ENCODE results near the gene ROBO3. TPM values are rescaled to one million over a fixed set of nuclear protein-coding genes. Genes with fewer than 3 reads are reported as not detected.

Gene ROBO3
- total RNA-seq, 1 experiment from 2014 or later = 26.1 TPM

DNA sequence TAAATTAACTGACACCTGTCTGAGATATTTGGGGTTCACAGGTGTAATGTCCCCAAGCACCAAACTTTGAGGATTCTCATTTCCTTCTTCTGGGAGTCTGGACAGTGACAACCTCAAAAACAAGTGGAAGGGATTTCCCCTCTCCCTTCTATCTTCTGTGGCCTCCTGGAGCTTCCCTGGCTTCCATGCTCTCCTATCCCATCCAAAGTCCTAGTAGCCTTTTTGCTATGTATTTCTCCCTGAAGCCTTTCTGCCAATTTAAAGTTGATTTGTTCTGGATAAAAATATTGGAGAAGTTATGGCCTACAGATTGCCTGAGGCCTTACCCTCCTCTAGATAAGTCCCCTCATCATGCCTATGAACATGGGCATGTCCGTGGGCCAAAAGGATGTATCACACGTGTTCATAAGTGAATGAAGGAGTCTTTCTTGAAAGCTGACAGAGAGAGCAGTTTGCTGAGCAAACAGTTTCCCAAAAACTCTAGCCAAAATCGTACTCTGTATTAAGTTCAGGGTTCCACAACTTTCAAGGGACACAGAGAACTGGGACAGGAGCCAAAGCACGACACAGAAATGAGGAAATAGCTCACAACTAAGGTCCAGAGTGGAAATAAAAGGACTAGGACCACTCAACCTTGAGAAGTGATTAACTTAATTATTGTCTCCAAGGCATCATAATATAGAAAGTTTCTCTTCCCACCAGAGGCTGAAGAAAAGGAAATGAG lies 63.9 kb downstream of the ROBO3 start:
- no peak for DNase-seq
- H3K36me3 ChIP-seq (replicated peaks; ENCODE audit: control insufficient read depth, insufficient read depth, low read length) = no peaks in the 10 kb centered on the region
- 0 out of 2 replicates have a peak, but pooled peaks cover 1% of the 10 kb centered on the region for H3K27me3 ChIP-seq (ENCODE audit: control insufficient read depth, insufficient read depth, low read length)
- no peak overlapping the region for H3K4me3 ChIP-seq (ENCODE audit: insufficient read depth, low read depth, low read length)

DNA sequence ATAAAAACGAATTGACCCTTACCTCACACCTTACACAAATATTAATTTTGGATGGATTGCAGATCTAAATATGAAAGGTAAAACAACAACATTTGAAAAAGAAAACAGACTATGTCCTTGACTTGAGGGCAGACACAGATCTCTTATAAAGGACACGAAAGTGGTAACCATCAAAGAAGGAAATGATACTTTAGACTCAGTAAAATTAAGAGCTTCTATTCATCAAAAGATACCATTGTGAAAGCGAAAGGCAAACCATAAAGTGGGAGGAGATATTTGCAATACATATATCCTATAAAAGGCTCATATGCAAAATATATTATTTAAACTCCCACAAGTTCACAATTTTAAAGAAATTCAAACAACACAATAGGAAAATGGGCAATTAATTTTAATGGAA lies 65.6 kb downstream of the ROBO3 start:
- Histone ChIP-seq H3K4me3 (ENCODE audit: insufficient read depth, low read depth, low read length) (no peak overlapping the region), H3K27me3 (ENCODE audit: control insufficient read depth, insufficient read depth, low read length) (no peaks in the 10 kb centered on the region), H3K36me3 (replicated peaks; ENCODE audit: control insufficient read depth, insufficient read depth, low read length) (no peaks in the 10 kb centered on the region)
- DNase-seq = no peak

Other genes with a start within 250 kb of the ROBO3 start
- 21.1 and 26.2 TPM in 2 replicates for gene TBRG1, start 242.6 kb upstream of the ROBO3 start, total RNA-seq (2014; rRNA removed; shearing (Covaris generic))
- 1.6 and 2.6 TPM in 2 replicates for gene SIAE, start 191.7 kb upstream of the ROBO3 start, total RNA-seq (2014; rRNA removed; shearing (Covaris generic))
- 9.6 and 9.8 TPM in 2 replicates for gene SPA17, start 191.5 kb upstream of the ROBO3 start, total RNA-seq (2014; rRNA removed; shearing (Covaris generic))
- gene NRGN, start 125.5 kb upstream of the ROBO3 start, total RNA-seq (2014; rRNA removed; shearing (Covaris generic)) = 0.80 and 0.85 TPM in 2 replicates
- 0.48 and 0.90 TPM in 2 replicates for gene VSIG2, start 113.2 kb upstream of the ROBO3 start, total RNA-seq (2014; rRNA removed; shearing (Covaris generic))
- gene ESAM, start 103.1 kb upstream of the ROBO3 start, total RNA-seq (2014; rRNA removed; shearing (Covaris generic)) = 0.38 and 0.85 TPM in 2 replicates
- 10.3 and 18.3 TPM in 2 replicates for gene MSANTD2, start 65.0 kb upstream of the ROBO3 start, total RNA-seq (2014; rRNA removed; shearing (Covaris generic))
- not detected in 2 replicates for gene ROBO4, start 32.4 kb downstream of the ROBO3 start, total RNA-seq (2014; rRNA removed; shearing (Covaris generic))
- not detected in 2 replicates for gene HEPN1, start 53.8 kb downstream of the ROBO3 start, total RNA-seq (2014; rRNA removed; shearing (Covaris generic))
- not detected in 2 replicates for gene HEPACAM, start 70.6 kb downstream of the ROBO3 start, total RNA-seq (2014; rRNA removed; shearing (Covaris generic))
- gene CCDC15, start 88.8 kb downstream of the ROBO3 start, total RNA-seq (2014; rRNA removed; shearing (Covaris generic)) = 1.2 and 3.0 TPM in 2 replicates
- gene SLC37A2, start 197.9 kb downstream of the ROBO3 start, total RNA-seq (2014; rRNA removed; shearing (Covaris generic)) = 0.73 and 0.89 TPM in 2 replicates
- gene TMEM218, start 246.2 kb downstream of the ROBO3 start, total RNA-seq (2014; rRNA removed; shearing (Covaris generic)) = 22.7 and 31.9 TPM in 2 replicates